ENCODE measurements around the gene GABRB1.

The GABRB1 gene

GRCh38 chr4:47471064-47471463 is 439.7 kb downstream of the GABRB1 start:
- Histone ChIP-seq H4K8ac (ENCODE audit: low read length) (no peak overlapping the region), H2AK5ac (ENCODE audit: low read length, severe bottlenecking) (no peak overlapping the region), H4K91ac (ENCODE audit: low read length) (no peak overlapping the region), H2AFZ (ENCODE audit: low read depth, low read length) (no peak overlapping the region), H3K4ac (ENCODE audit: low read depth in 1 of 2, low read length in 2 of 2) (no peak overlapping the region), H2BK120ac (ENCODE audit: low read depth, low read length) (no peak overlapping the region), H3K36me3 (ENCODE audit: control insufficient read depth in 1 of 2, insufficient read depth in 2 of 2, low read depth in 1 of 2, low read length in 2 of 2) (no peaks in the 10 kb centered on the region), H2BK15ac (ENCODE audit: low read depth, poor library complexity, severe bottlenecking) (no peak overlapping the region), H3K18ac (ENCODE audit: low read depth in 1 of 2, low read length in 2 of 2) (no peak overlapping the region), H3K23ac (ENCODE audit: low read length in 2 of 2) (no peak overlapping the region), H3K14ac (ENCODE audit: low read length in 2 of 2) (no peak overlapping the region), H3K4me3 (ENCODE audit: insufficient read depth in 1 of 2, low read depth in 1 of 2, low read length in 2 of 2) (no peak overlapping the region), H3K27ac (ENCODE audit: low read length, poor library complexity, severe bottlenecking) (no peak overlapping the region), H3K4me1 (ENCODE audit: control insufficient read depth, insufficient read depth, low read depth, low read length) (no peaks in the 10 kb centered on the region), H2BK12ac (ENCODE audit: low read length in 2 of 2) (no peak overlapping the region), H3K4me2 (ENCODE audit: low read length, poor library complexity, severe bottlenecking) (no peak overlapping the region), H3K9me3 (ENCODE audit: control insufficient read depth, low read length) (no peaks in the 10 kb centered on the region), H3K79me1 (replicated peaks; ENCODE audit: low read length, poor library complexity, severe bottlenecking) (no peaks in the 10 kb centered on the region), H2BK5ac (ENCODE audit: low read depth, low read length, poor library complexity, severe bottlenecking) (no peak overlapping the region), H3K9ac (ENCODE audit: low read length) (no peak overlapping the region), H3K27me3 (ENCODE audit: control insufficient read depth in 1 of 2, insufficient read depth in 1 of 2, low read length in 2 of 2) (no peaks in the 10 kb centered on the region)
- 53% methylated on average over 2 of the region's 4 CpGs for WGBS
- no peak for DNase-seq

GRCh38 chr4:47471591-47471990 is 440.2 kb downstream of the GABRB1 start:
- H2BK120ac ChIP-seq (ENCODE audit: low read depth, low read length): no peak overlapping the region
- H3K9ac ChIP-seq (ENCODE audit: low read length): no peak overlapping the region
- no peak overlapping the region for H3K4me2 ChIP-seq (ENCODE audit: low read length, poor library complexity, severe bottlenecking)
- no peaks in the 10 kb centered on the region for H3K9me3 ChIP-seq (ENCODE audit: control insufficient read depth, low read length)
- H3K4me1 ChIP-seq (ENCODE audit: control insufficient read depth, insufficient read depth, low read depth, low read length): no peaks in the 10 kb centered on the region
- H3K79me1 ChIP-seq (replicated peaks; ENCODE audit: low read length, poor library complexity, severe bottlenecking): no peaks in the 10 kb centered on the region
- no peak overlapping the region for H3K23ac ChIP-seq (ENCODE audit: low read length in 2 of 2)
- H3K36me3 ChIP-seq (ENCODE audit: control insufficient read depth in 1 of 2, insufficient read depth in 2 of 2, low read depth in 1 of 2, low read length in 2 of 2): no peaks in the 10 kb centered on the region
- WGBS: 100% methylated on average over 1 of the region's 2 CpGs
- no peak overlapping the region for H4K91ac ChIP-seq (ENCODE audit: low read length)
- H3K4me3 ChIP-seq (ENCODE audit: insufficient read depth in 1 of 2, low read depth in 1 of 2, low read length in 2 of 2): no peak overlapping the region
- H2AK5ac ChIP-seq (ENCODE audit: low read length, severe bottlenecking): no peak overlapping the region
- H3K27me3 ChIP-seq (ENCODE audit: control insufficient read depth in 1 of 2, insufficient read depth in 1 of 2, low read length in 2 of 2): no peaks in the 10 kb centered on the region
- H3K14ac ChIP-seq (ENCODE audit: low read length in 2 of 2): no peak overlapping the region
- H2BK5ac ChIP-seq (ENCODE audit: low read depth, low read length, poor library complexity, severe bottlenecking): no peak overlapping the region
- no peak overlapping the region for H3K27ac ChIP-seq (ENCODE audit: low read length, poor library complexity, severe bottlenecking)
- H2BK12ac ChIP-seq (ENCODE audit: low read length in 2 of 2): no peak overlapping the region
- no peak for DNase-seq
- H3K4ac ChIP-seq (ENCODE audit: low read depth in 1 of 2, low read length in 2 of 2): no peak overlapping the region
- H2AFZ ChIP-seq (ENCODE audit: low read depth, low read length): no peak overlapping the region
- no peak overlapping the region for H2BK15ac ChIP-seq (ENCODE audit: low read depth, poor library complexity, severe bottlenecking)
- H4K8ac ChIP-seq (ENCODE audit: low read length): no peak overlapping the region
- H3K18ac ChIP-seq (ENCODE audit: low read depth in 1 of 2, low read length in 2 of 2): no peak overlapping the region

- Histone ChIP-seq H2AFZ (ENCODE audit: low read depth, low read length) (no peak overlapping the region), H3K14ac (ENCODE audit: low read length in 2 of 2) (no peak overlapping the region), H2BK15ac (ENCODE audit: low read depth, poor library complexity, severe bottlenecking) (no peak overlapping the region), H3K36me3 (ENCODE audit: control insufficient read depth in 1 of 2, insufficient read depth in 2 of 2, low read depth in 1 of 2, low read length in 2 of 2) (no peaks in the 10 kb centered on the region), H3K4ac (ENCODE audit: low read depth in 1 of 2, low read length in 2 of 2) (no peak overlapping the region), H3K23ac (ENCODE audit: low read length in 2 of 2) (no peak overlapping the region), H3K79me1 (replicated peaks; ENCODE audit: low read length, poor library complexity, severe bottlenecking) (no peaks in the 10 kb centered on the region), H2AK5ac (ENCODE audit: low read length, severe bottlenecking) (no peak overlapping the region), H3K4me2 (ENCODE audit: low read length, poor library complexity, severe bottlenecking) (no peak overlapping the region), H3K9ac (ENCODE audit: low read length) (no peak overlapping the region), H3K18ac (ENCODE audit: low read depth in 1 of 2, low read length in 2 of 2) (no peak overlapping the region), H2BK12ac (ENCODE audit: low read length in 2 of 2) (no peak overlapping the region), H3K9me3 (ENCODE audit: control insufficient read depth, low read length) (no peaks in the 10 kb centered on the region), H3K4me1 (ENCODE audit: control insufficient read depth, insufficient read depth, low read depth, low read length) (no peaks in the 10 kb centered on the region), H4K8ac (ENCODE audit: low read length) (no peak overlapping the region), H2BK120ac (ENCODE audit: low read depth, low read length) (no peak overlapping the region), H2BK5ac (ENCODE audit: low read depth, low read length, poor library complexity, severe bottlenecking) (no peak overlapping the region), H3K4me3 (ENCODE audit: insufficient read depth in 1 of 2, low read depth in 1 of 2, low read length in 2 of 2) (no peak overlapping the region), H3K27me3 (ENCODE audit: control insufficient read depth in 1 of 2, insufficient read depth in 1 of 2, low read length in 2 of 2) (no peaks in the 10 kb centered on the region), H4K91ac (ENCODE audit: low read length) (no peak overlapping the region), H3K27ac (ENCODE audit: low read length, poor library complexity, severe bottlenecking) (no peak overlapping the region)
- DNase-seq: no peak
- WGBS: 97% methylated on average over 3 of the region's 3 CpGs
Observed at GRCh38 chr4:47473141-47473750, 441.9 kb downstream of the GABRB1 start.

- H3K14ac ChIP-seq (ENCODE audit: low read length in 2 of 2): no peak overlapping the region
- peaks cover 1% of the 10 kb centered on the region for H3K4me1 ChIP-seq (ENCODE audit: control insufficient read depth, insufficient read depth, low read depth, low read length)
- no peaks in the 10 kb centered on the region for H3K27me3 ChIP-seq (ENCODE audit: control insufficient read depth in 1 of 2, insufficient read depth in 1 of 2, low read length in 2 of 2)
- no peak overlapping the region for H2BK15ac ChIP-seq (ENCODE audit: low read depth, poor library complexity, severe bottlenecking)
- H3K4ac ChIP-seq (ENCODE audit: low read depth in 1 of 2, low read length in 2 of 2): no peak overlapping the region
- no peak overlapping the region for H2AFZ ChIP-seq (ENCODE audit: low read depth, low read length)
- H2AK5ac ChIP-seq (ENCODE audit: low read length, severe bottlenecking): no peak overlapping the region
- H3K79me1 ChIP-seq (replicated peaks; ENCODE audit: low read length, poor library complexity, severe bottlenecking): no peaks in the 10 kb centered on the region
- no peak overlapping the region for H4K91ac ChIP-seq (ENCODE audit: low read length)
- DNase-seq: no peak
- H3K23ac ChIP-seq (ENCODE audit: low read length in 2 of 2): no peak overlapping the region
- no peaks in the 10 kb centered on the region for H3K36me3 ChIP-seq (ENCODE audit: control insufficient read depth in 1 of 2, insufficient read depth in 2 of 2, low read depth in 1 of 2, low read length in 2 of 2)
- H3K4me3 ChIP-seq (ENCODE audit: insufficient read depth in 1 of 2, low read depth in 1 of 2, low read length in 2 of 2): no peak overlapping the region
- H3K27ac ChIP-seq (ENCODE audit: low read length, poor library complexity, severe bottlenecking): no peak overlapping the region
- no peak overlapping the region for H3K4me2 ChIP-seq (ENCODE audit: low read length, poor library complexity, severe bottlenecking)
- H4K8ac ChIP-seq (ENCODE audit: low read length): no peak overlapping the region
- H2BK120ac ChIP-seq (ENCODE audit: low read depth, low read length): no peak overlapping the region
- no peak overlapping the region for H3K9ac ChIP-seq (ENCODE audit: low read length)
- H3K9me3 ChIP-seq (ENCODE audit: control insufficient read depth, low read length): no peaks in the 10 kb centered on the region
- H2BK12ac ChIP-seq (ENCODE audit: low read length in 2 of 2): no peak overlapping the region
- no peak overlapping the region for H2BK5ac ChIP-seq (ENCODE audit: low read depth, low read length, poor library complexity, severe bottlenecking)
- no peak overlapping the region for H3K18ac ChIP-seq (ENCODE audit: low read depth in 1 of 2, low read length in 2 of 2)
- no CpG with 5 or more reads among the region's 4 CpGs for WGBS
Observed at GRCh38 chr4:47474799-47475198, 443.4 kb downstream of the GABRB1 start.
